Measurements from ENCODE around the gene CGREF1. TPM values are rescaled to one million over a fixed set of nuclear protein-coding genes. Genes with fewer than 3 reads are reported as not detected.

Gene CGREF1
- total RNA-seq, 2 experiments from 2014 or later, result 2.7 to 2.9 TPM

DNA sequence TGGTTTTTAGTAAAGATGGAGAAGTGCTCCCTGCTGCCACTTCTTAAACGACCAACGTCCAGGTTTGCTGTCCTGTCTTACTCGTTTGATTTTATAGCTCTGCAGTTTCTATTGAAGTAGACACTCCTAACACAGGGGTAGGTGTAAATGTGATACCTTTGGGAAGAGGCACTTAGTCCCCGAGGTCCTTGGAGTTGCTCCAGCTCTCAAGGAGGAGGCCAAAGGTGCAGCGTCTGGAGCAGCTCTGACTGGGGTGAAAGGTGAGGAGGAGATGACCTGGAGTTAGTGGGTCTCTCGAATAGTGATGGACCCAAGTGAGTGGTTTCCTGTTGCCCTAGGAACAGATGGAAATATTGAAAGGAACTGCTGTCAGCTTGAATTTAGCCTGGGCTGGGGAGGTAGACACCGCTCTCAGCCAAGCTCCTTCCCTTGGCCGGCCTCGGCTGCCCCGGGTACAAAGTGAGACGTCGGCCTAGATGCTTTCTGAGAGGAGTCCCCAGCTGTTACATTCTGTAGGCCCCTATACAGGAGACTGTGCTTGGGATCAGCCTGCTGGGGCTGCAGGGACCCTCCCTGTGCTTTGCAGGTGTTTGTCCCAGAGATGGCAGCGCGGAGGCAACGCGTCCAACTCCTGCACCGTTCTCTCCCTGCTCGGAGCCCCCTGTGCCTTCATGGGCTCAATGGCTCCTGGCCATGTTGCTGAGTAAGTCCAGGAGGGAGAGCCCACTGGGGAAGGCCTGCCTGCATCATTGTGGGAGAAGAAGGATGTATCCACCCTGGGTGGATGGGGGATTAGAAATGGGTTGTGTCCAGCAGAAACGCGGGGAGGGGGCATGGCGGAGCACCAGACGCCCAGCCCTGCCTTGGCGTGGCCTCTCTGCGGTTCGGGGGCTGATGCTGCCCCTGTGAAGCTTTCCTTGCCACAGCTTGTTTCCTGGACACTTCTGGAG is 26.9 kb downstream of the CGREF1 start:
- POLR2A ChIA-PET, result no interaction called here
- DNase-seq, result no peak
- Mint-ChIP-seq H3K27ac (no peak overlapping the region), H3K9me3 (no peaks in the 10 kb centered on the region), H3K4me3 (no peak overlapping the region), H3K4me1 (ENCODE audit: low read depth) (peaks cover 16% of the 10 kb centered on the region), H3K27me3 (no peaks in the 10 kb centered on the region), H3K36me3 (no peaks in the 10 kb centered on the region)
- CTCF ChIA-PET, result interaction anchor here (1.2 to 1.7 kb wide), 2 partner anchors 11 to 42 kb away, joined by 3 to 4 read pairs; no protein-coding TSS in a partner anchor
- intact Hi-C loops (cut with micrococcal nuclease), result no loop called here

- Mint-ChIP-seq H3K9me3 (no peaks in the 10 kb centered on the region), H3K4me1 (ENCODE audit: low read depth) (peaks cover 13% of the 10 kb centered on the region), H3K27me3 (no peaks in the 10 kb centered on the region), H3K27ac (no peak overlapping the region), H3K36me3 (no peaks in the 10 kb centered on the region), H3K4me3 (no peak overlapping the region)
- POLR2A ChIA-PET, result interaction anchor here (0.5 kb wide), 1 partner anchor 52 kb away, joined by 3 read pairs; no protein-coding TSS in a partner anchor
- CTCF ChIA-PET, result interaction anchor here (1.2 to 3.0 kb wide), 3 partner anchors 9 to 127 kb away, joined by 4 to 15 read pairs (median 4); no protein-coding TSS in a partner anchor
- DNase-seq, result no peak
- intact Hi-C loops (cut with micrococcal nuclease), result loop anchor here (5.0 kb wide), 2 partner anchors 43 to 123 kb away; partner anchors contain the start of genes ATRAID, PREB and SLC5A6
These were observed 29.6 kb downstream of the CGREF1 start for GRCh38 chr2:27089111-27089954.

GRCh38 chr2:27088634-27089033 is 30.3 kb downstream of the CGREF1 start:
- CTCF ChIA-PET, result interaction anchor here (0.6 to 3.0 kb wide), 4 partner anchors 10 to 215 kb away, joined by 3 to 15 read pairs (median 6); no protein-coding TSS in a partner anchor
- DNase-seq, result no peak
- Mint-ChIP-seq H3K27me3 (no peaks in the 10 kb centered on the region), H3K27ac (no peak overlapping the region), H3K9me3 (no peaks in the 10 kb centered on the region), H3K4me1 (ENCODE audit: low read depth) (peaks cover 13% of the 10 kb centered on the region), H3K36me3 (no peaks in the 10 kb centered on the region), H3K4me3 (no peak overlapping the region)
- intact Hi-C loops (cut with micrococcal nuclease), result loop anchor here (5.0 kb wide), 2 partner anchors 44 to 124 kb away; partner anchors contain the start of genes ATRAID, PREB and SLC5A6
- POLR2A ChIA-PET, result interaction anchor here (0.5 kb wide), 1 partner anchor 52 kb away, joined by 3 read pairs; no protein-coding TSS in a partner anchor

GRCh38 chr2:27087823-27088410 is 31.0 kb downstream of the CGREF1 start:
- H3K4me3 Mint-ChIP-seq, result peak overlapping the region; percentile 81
- ChIA-PET CTCF (interaction anchor here (0.6 to 3.0 kb wide), 9 partner anchors 8 to 408 kb away, joined by 3 to 15 read pairs (median 4); no protein-coding TSS in a partner anchor), POLR2A (interaction anchor here (1.6 kb wide), 1 partner anchor 15 kb away, joined by 5 read pairs; no protein-coding TSS in a partner anchor)
- no peak for DNase-seq
- no peaks in the 10 kb centered on the region for H3K9me3 Mint-ChIP-seq
- intact Hi-C loops (cut with micrococcal nuclease), result loop anchor here (1.0 to 5.0 kb wide), 3 partner anchors 8 to 124 kb away; partner anchors contain the start of genes ATRAID, PREB and SLC5A6
- peaks cover 13% of the 10 kb centered on the region for H3K4me1 Mint-ChIP-seq (ENCODE audit: low read depth)
- H3K27ac Mint-ChIP-seq, result no peak overlapping the region
- H3K27me3 Mint-ChIP-seq, result no peaks in the 10 kb centered on the region
- no peaks in the 10 kb centered on the region for H3K36me3 Mint-ChIP-seq

GRCh38 chr2:27086724-27087593 is 32.0 kb downstream of the CGREF1 start, which contains the start of gene KHK:
TSS of gene KHK (plus strand) at chr2:27086772. CDS start at chr2:27087260, 488 bp downstream.
- no peak for DNase-seq
- intact Hi-C loops (cut with micrococcal nuclease), result loop anchor here (1.0 to 5.0 kb wide), 6 partner anchors 9 to 126 kb away; partner anchors contain the start of genes ATRAID, OST4, PREB and SLC5A6
- Mint-ChIP-seq H3K4me1 (ENCODE audit: low read depth) (peaks cover 13% of the 10 kb centered on the region), H3K27ac (peak within 1 kb of the TSS; percentile 73), H3K27me3 (no peaks in the 10 kb centered on the region), H3K9me3 (no peaks in the 10 kb centered on the region), H3K36me3 (no peaks in the 10 kb centered on the region), H3K4me3 (peak within 1 kb of the TSS; percentile 81)
- ChIA-PET CTCF (interaction anchor here (0.9 to 3.3 kb wide), 15 partner anchors 9 to 409 kb away, joined by 3 to 20 read pairs (median 5); partner anchors contain the start of genes AGBL5, OST4, SLC5A6 and TMEM214), POLR2A (interaction anchor here (0.6 to 1.6 kb wide), 3 partner anchors 14 to 47 kb away, joined by 3 to 5 read pairs (median 3); partner anchors contain the start of gene OST4)

- H3K4me3 Mint-ChIP-seq, result peak overlapping the region; percentile 81
- POLR2A ChIA-PET, result interaction anchor here (0.6 to 1.6 kb wide), 3 partner anchors 13 to 48 kb away, joined by 3 to 5 read pairs (median 3); partner anchors contain the start of gene OST4
- CTCF ChIA-PET, result interaction anchor here (0.9 to 3.3 kb wide), 11 partner anchors 8 to 197 kb away, joined by 3 to 20 read pairs (median 4); partner anchors contain the start of genes AGBL5, OST4, TMEM214 and TRIM54
- H3K36me3 Mint-ChIP-seq, result no peaks in the 10 kb centered on the region
- H3K27me3 Mint-ChIP-seq, result no peaks in the 10 kb centered on the region
- H3K4me1 Mint-ChIP-seq (ENCODE audit: low read depth), result peaks cover 19% of the 10 kb centered on the region
- intact Hi-C loops (cut with micrococcal nuclease), result loop anchor here (1.0 to 5.0 kb wide), 5 partner anchors 15 to 126 kb away; partner anchors contain the start of genes ATRAID, OST4, PREB and SLC5A6
- DNase-seq, result peak; percentile 99
- H3K27ac Mint-ChIP-seq, result peak overlapping the region; percentile 73
- no peaks in the 10 kb centered on the region for H3K9me3 Mint-ChIP-seq
These were observed 32.7 kb downstream of the CGREF1 start for GRCh38 chr2:27086090-27086723.

GRCh38 chr2:27085673-27086089 is 33.2 kb downstream of the CGREF1 start:
- intact Hi-C loops (cut with micrococcal nuclease), result loop anchor here (1.0 to 5.0 kb wide), 5 partner anchors 14 to 127 kb away; partner anchors contain the start of genes ATRAID, OST4, PREB and SLC5A6
- H3K9me3 Mint-ChIP-seq, result no peaks in the 10 kb centered on the region
- peak; percentile 60 for DNase-seq
- H3K4me1 Mint-ChIP-seq (ENCODE audit: low read depth), result peaks cover 24% of the 10 kb centered on the region
- ChIA-PET POLR2A (no interaction called here), CTCF (interaction anchor here (1.3 to 3.3 kb wide), 6 partner anchors 8 to 124 kb away, joined by 3 to 20 read pairs (median 8); partner anchors contain the start of genes AGBL5 and OST4)
- peak overlapping the region; percentile 8 for H3K27ac Mint-ChIP-seq
- H3K27me3 Mint-ChIP-seq, result no peaks in the 10 kb centered on the region
- peak overlapping the region; percentile 81 for H3K4me3 Mint-ChIP-seq
- no peaks in the 10 kb centered on the region for H3K36me3 Mint-ChIP-seq

GRCh38 chr2:27085062-27085672 is 33.8 kb downstream of the CGREF1 start:
- POLR2A ChIA-PET, result no interaction called here
- intact Hi-C loops (cut with micrococcal nuclease), result loop anchor here (5.0 kb wide), 2 partner anchors 47 to 127 kb away; partner anchors contain the start of genes ATRAID, PREB and SLC5A6
- no peaks in the 10 kb centered on the region for H3K27me3 Mint-ChIP-seq
- no peaks in the 10 kb centered on the region for H3K9me3 Mint-ChIP-seq
- H3K4me1 Mint-ChIP-seq (ENCODE audit: low read depth), result peaks cover 25% of the 10 kb centered on the region
- DNase-seq, result no peak
- CTCF ChIA-PET, result interaction anchor here (1.3 to 3.3 kb wide), 6 partner anchors 9 to 123 kb away, joined by 3 to 20 read pairs (median 8); partner anchors contain the start of genes AGBL5 and OST4
- H3K27ac Mint-ChIP-seq, result peak overlapping the region; percentile 8
- peak overlapping the region; percentile 81 for H3K4me3 Mint-ChIP-seq
- H3K36me3 Mint-ChIP-seq, result no peaks in the 10 kb centered on the region

Measured in activated CD4-positive, alpha-beta memory T cell treated with anti-CD3 and anti-CD28 coated beads for 36 hours (primary cell).